ENCODE measurements around the gene SIX4. TPM values are rescaled to one million over a fixed set of nuclear protein-coding genes. Genes with fewer than 3 reads are reported as not detected.

The SIX4 gene
- total RNA-seq, 1 donor from 2014 or later: 21.7 TPM

- no peaks in the 10 kb centered on the region for H3K9me3 Mint-ChIP-seq (ENCODE audit: low read depth)
- H3K4me1 Mint-ChIP-seq (ENCODE audit: low read depth): no peaks in the 10 kb centered on the region
- no peaks in the 10 kb centered on the region for H3K27me3 Mint-ChIP-seq
- no peak for DNase-seq (ENCODE audit: low spot score, unreplicated experiment)
- H3K4me3 Mint-ChIP-seq (ENCODE audit: low read depth): no peak overlapping the region
- peak overlapping the region; percentile 83 for H3K27ac Mint-ChIP-seq
- H3K36me3 Mint-ChIP-seq (ENCODE audit: insufficient read depth): peaks cover 6% of the 10 kb centered on the region
- TF ChIP-seq CTCF (IDR thresholded peaks at IDR 0.05; ENCODE audit: unreplicated experiment): no peak
Measured at GRCh38 chr14:60744566-60744965, 20.4 kb upstream of the SIX4 start.

GRCh38 chr14:60738843-60739508 is 14.8 kb upstream of the SIX4 start:
- TF ChIP-seq CTCF (IDR thresholded peaks at IDR 0.05; ENCODE audit: unreplicated experiment): no peak
- Mint-ChIP-seq H3K27ac (no peak overlapping the region), H3K9me3 (ENCODE audit: low read depth) (no peaks in the 10 kb centered on the region), H3K27me3 (no peaks in the 10 kb centered on the region), H3K4me3 (ENCODE audit: low read depth) (no peak overlapping the region), H3K4me1 (ENCODE audit: low read depth) (peaks cover 18% of the 10 kb centered on the region), H3K36me3 (ENCODE audit: insufficient read depth) (peaks cover 4% of the 10 kb centered on the region)
- DNase-seq (ENCODE audit: low spot score, unreplicated experiment): no peak

GRCh38 chr14:60736494-60736893 is 12.3 kb upstream of the SIX4 start:
- TF ChIP-seq CTCF (IDR thresholded peaks at IDR 0.05; ENCODE audit: unreplicated experiment): no peak
- DNase-seq (ENCODE audit: low spot score, unreplicated experiment): no peak
- Mint-ChIP-seq H3K4me3 (ENCODE audit: low read depth) (peak overlapping the region; percentile 100), H3K27me3 (peaks cover 11% of the 10 kb centered on the region), H3K36me3 (ENCODE audit: insufficient read depth) (peaks cover 3% of the 10 kb centered on the region), H3K27ac (peak overlapping the region; percentile 81), H3K4me1 (ENCODE audit: low read depth) (peaks cover 18% of the 10 kb centered on the region), H3K9me3 (ENCODE audit: low read depth) (no peaks in the 10 kb centered on the region)

- H3K36me3 Mint-ChIP-seq (ENCODE audit: insufficient read depth): peaks cover 2% of the 10 kb centered on the region
- peak overlapping the region; percentile 99 for H3K27ac Mint-ChIP-seq
- DNase-seq (ENCODE audit: low spot score, unreplicated experiment): no peak
- peaks cover 18% of the 10 kb centered on the region for H3K4me1 Mint-ChIP-seq (ENCODE audit: low read depth)
- H3K4me3 Mint-ChIP-seq (ENCODE audit: low read depth): peak overlapping the region; percentile 100
- peaks cover 14% of the 10 kb centered on the region for H3K27me3 Mint-ChIP-seq
- TF ChIP-seq CTCF (IDR thresholded peaks at IDR 0.05; ENCODE audit: unreplicated experiment): no peak
- peaks cover 4% of the 10 kb centered on the region for H3K9me3 Mint-ChIP-seq (ENCODE audit: low read depth)
Measured at GRCh38 chr14:60735416-60735815, 11.3 kb upstream of the SIX4 start.

- no peak for TF ChIP-seq CTCF (IDR thresholded peaks at IDR 0.05; ENCODE audit: unreplicated experiment)
- Mint-ChIP-seq H3K4me3 (ENCODE audit: low read depth) (peak within 1 kb of the TSS; percentile 100), H3K4me1 (ENCODE audit: low read depth) (peaks cover 18% of the 10 kb centered on the region), H3K27ac (peak within 1 kb of the TSS; percentile 99), H3K9me3 (ENCODE audit: low read depth) (peaks cover 4% of the 10 kb centered on the region), H3K27me3 (peaks cover 14% of the 10 kb centered on the region), H3K36me3 (ENCODE audit: insufficient read depth) (peaks cover 2% of the 10 kb centered on the region)
- peak; percentile 57 for DNase-seq (ENCODE audit: low spot score, unreplicated experiment)
Measured at GRCh38 chr14:60734465-60735242, 10.5 kb upstream of the SIX4 start, which contains the start of gene MNAT1. Gene MNAT1 (plus strand): TSS chr14:60734761. CDS start chr14:60734863, 102 bp downstream.

Data from progenitor cell of endocrine pancreas (in vitro differentiated cells).